WTC11 (cell line): ENCODE data around the gene TULP1. TPM values are rescaled to one million over a fixed set of nuclear protein-coding genes. Genes with fewer than 3 reads are reported as not detected.
A peak's percentile ranks its signal among the peaks of the same experiment; 100 is the strongest.

Experiments
- ATAC-seq: fragments of 200-7000 bp; cut with Tn5 transposase; 2 replicates; pipeline ENCODE4 v1.10.0; 2021; ENCODE audit warnings: mild to moderate bottlenecking, moderate library complexity
- CTCF ChIA-PET: fragments of 300-600 bp; sonication (Branson Sonifier 250); formaldehyde crosslinking; loops from one replicate; lab custom pipeline; 2021; ENCODE audit warnings: antibody characterized with exemption; lab: Charles Lee
- POLR2A ChIA-PET: fragments of 350-600 bp; sonication (Branson Sonifier 250); formaldehyde crosslinking; loops from one replicate; lab custom pipeline; 2021; ENCODE audit warnings: antibody characterized with exemption; lab: Charles Lee
- DNase-seq: peaks from one replicate; pipeline ENCODE4 v3.0.0; 2021; ENCODE audit warnings: low spot score
- H3K27ac Mint-ChIP-seq: 2 replicates; pipeline ENCODE4 v1.8.0; 2021; ENCODE audit warnings: mixed read lengths
- H3K27me3 Mint-ChIP-seq: 2 replicates; pipeline ENCODE4 v1.8.0; 2021; ENCODE audit warnings: low read depth, mild to moderate bottlenecking, moderate library complexity, mixed read lengths
- H3K36me3 Mint-ChIP-seq: 2 replicates; pipeline ENCODE4 v1.8.0; 2021; ENCODE audit warnings: mixed read lengths
- H3K4me1 Mint-ChIP-seq: 2 replicates; pipeline ENCODE4 v1.8.0; 2022; ENCODE audit warnings: mixed read lengths
- H3K4me3 Mint-ChIP-seq: 2 replicates; pipeline ENCODE4 v1.8.0; 2021; ENCODE audit warnings: mild to moderate bottlenecking, moderate library complexity, mixed read lengths
- H3K9me3 Mint-ChIP-seq: 2 replicates; pipeline ENCODE4 v1.8.0; 2021; ENCODE audit warnings: mixed read lengths
- ATF3 ChIP-seq: sonication (generic); formaldehyde crosslinking; conservative IDR thresholded peaks from 2 replicates; pipeline ENCODE4 v1.8.1; 2022; ENCODE audit warnings: mild to moderate bottlenecking, missing genetic modification reagents
- ATF6 ChIP-seq: sonication (generic); formaldehyde crosslinking; IDR thresholded peaks from 2 replicates; pipeline ENCODE4 v1.8.1; 2023; ENCODE audit warnings: mild to moderate bottlenecking, missing genetic modification reagents
- EMX1 ChIP-seq: fragments of 250-450 bp; sonication (Bioruptor Pico); IDR thresholded peaks from 2 replicates; pipeline ENCODE4 v1.8.0; 2021; ENCODE audit warnings: mild to moderate bottlenecking
- ESRRA ChIP-seq: sonication (generic); formaldehyde crosslinking; IDR thresholded peaks from 2 replicates; pipeline ENCODE4 v1.8.1; 2022; ENCODE audit warnings: mild to moderate bottlenecking, missing genetic modification reagents, borderline replicate concordance
- ETV6 ChIP-seq: sonication (generic); formaldehyde crosslinking; IDR thresholded peaks from 2 replicates; pipeline ENCODE4 v1.8.1; 2022; ENCODE audit warnings: mild to moderate bottlenecking, missing genetic modification reagents
- FOXP4 ChIP-seq: sonication (generic); formaldehyde crosslinking; IDR thresholded peaks from 2 replicates; pipeline ENCODE4 v1.8.0; 2022; ENCODE audit warnings: mild to moderate bottlenecking, missing genetic modification reagents
- HMGA2 ChIP-seq: fragments of 250-450 bp; sonication (Bioruptor Pico); IDR thresholded peaks from 2 replicates; pipeline ENCODE4 v1.4.0; 2021; ENCODE audit warnings: mild to moderate bottlenecking, moderate library complexity
- IRF1 ChIP-seq: sonication (generic); formaldehyde crosslinking; IDR thresholded peaks from 2 replicates; pipeline ENCODE4 v1.8.0; 2023; ENCODE audit warnings: missing genetic modification reagents
- IRF2 ChIP-seq: sonication (generic); formaldehyde crosslinking; IDR thresholded peaks from 2 replicates; pipeline ENCODE4 v1.8.0; 2022; ENCODE audit warnings: low read depth, missing genetic modification reagents, borderline replicate concordance
- JUN ChIP-seq: sonication (generic); formaldehyde crosslinking; IDR thresholded peaks from 2 replicates; pipeline ENCODE4 v1.8.0; 2023; ENCODE audit warnings: mild to moderate bottlenecking, missing genetic modification reagents
- MYBL2 ChIP-seq: sonication (generic); formaldehyde crosslinking; IDR thresholded peaks from 2 replicates; pipeline ENCODE4 v1.8.1; 2023; ENCODE audit warnings: mild to moderate bottlenecking, moderate library complexity, missing genetic modification reagents
- NFATC4 ChIP-seq: fragments of 250-450 bp; sonication (Bioruptor Pico); IDR thresholded peaks from 2 replicates; pipeline ENCODE4 v1.9.0; 2021; ENCODE audit warnings: mild to moderate bottlenecking
- RELA ChIP-seq: sonication (generic); formaldehyde crosslinking; IDR thresholded peaks from 2 replicates; pipeline ENCODE4 v1.8.1; 2022; ENCODE audit warnings: missing genetic modification reagents, mild to moderate bottlenecking, borderline replicate concordance
- SP1 ChIP-seq: sonication (generic); formaldehyde crosslinking; conservative IDR thresholded peaks from 2 replicates; pipeline ENCODE4 v1.8.1; 2022; ENCODE audit warnings: missing genetic modification reagents
- TEAD1 ChIP-seq: sonication (generic); formaldehyde crosslinking; IDR thresholded peaks from 2 replicates; pipeline ENCODE4 v1.8.0; 2022; ENCODE audit warnings: mild to moderate bottlenecking, missing genetic modification reagents
- TP53 ChIP-seq: sonication (generic); formaldehyde crosslinking; IDR thresholded peaks from 2 replicates; pipeline ENCODE4 v1.8.1; 2023; ENCODE audit warnings: mild to moderate bottlenecking, missing genetic modification reagents
- USF1 ChIP-seq: sonication (generic); formaldehyde crosslinking; IDR thresholded peaks from 2 replicates; pipeline ENCODE4 v1.8.0; 2022; ENCODE audit warnings: mild to moderate bottlenecking, missing genetic modification reagents
- USF2 ChIP-seq: sonication (generic); formaldehyde crosslinking; IDR thresholded peaks from 2 replicates; pipeline ENCODE4 v1.8.1; 2023; ENCODE audit warnings: mild to moderate bottlenecking, missing genetic modification reagents, moderate library complexity
- ZBTB43 ChIP-seq: sonication (generic); formaldehyde crosslinking; IDR thresholded peaks from 2 replicates; pipeline ENCODE4 v1.8.1; 2023; ENCODE audit warnings: mild to moderate bottlenecking, missing genetic modification reagents
- ZNF219 ChIP-seq: sonication (generic); formaldehyde crosslinking; IDR thresholded peaks from 2 replicates; pipeline ENCODE4 v1.8.0; 2023; ENCODE audit warnings: missing genetic modification reagents, mild to moderate bottlenecking, borderline replicate concordance
- ZNF232 ChIP-seq: sonication (generic); formaldehyde crosslinking; IDR thresholded peaks from 2 replicates; pipeline ENCODE4 v1.8.0; 2022; ENCODE audit warnings: mild to moderate bottlenecking, missing genetic modification reagents
- ZSCAN18 ChIP-seq: fragments of 250-450 bp; sonication (Bioruptor Pico); IDR thresholded peaks from 2 replicates; pipeline ENCODE4 v2.1.2; 2022; ENCODE audit warnings: mild to moderate bottlenecking, moderate library complexity
- total RNA-seq: library from RNA; stranded (reverse); gene quantifications from 3 replicates; pipeline ENCODE4 v1.2.3, GENCODE V29; 2021

Gene TULP1
- total RNA-seq, 1 experiment from 2014 or later: 2.9 TPM

GRCh38 chr6:35498422-35499067 lies 14.2 kb downstream of the TULP1 start:
- peak overlapping the region; percentile 72 for H3K4me3 Mint-ChIP-seq
- H3K9me3 Mint-ChIP-seq: no peaks in the 10 kb centered on the region
- H3K36me3 Mint-ChIP-seq: no peaks in the 10 kb centered on the region
- DNase-seq (peak; percentile 37), ATAC-seq (no peak)
- TF ChIP-seq EMX1 (CRISPR knock-in tag) (0 out of 2 replicates have a peak, but pooled peaks have one; percentile 25), HMGA2 (CRISPR knock-in tag) (no peak), USF2 (CRISPR knock-in tag) (peak; percentile 34; the same call in 1 of the 2 replicates), JUN (CRISPR knock-in tag) (no peak), ESRRA (CRISPR knock-in tag) (no peak), ETV6 (CRISPR knock-in tag) (no peak), USF1 (CRISPR knock-in tag) (0 out of 2 replicates have a peak, but pooled peaks have one; percentile 34), RELA (CRISPR knock-in tag) (no peak)
- peak overlapping the region; percentile 55; the same call in 1 of the 2 replicates for H3K27ac Mint-ChIP-seq
- peaks cover 48% of the 10 kb centered on the region for H3K4me1 Mint-ChIP-seq
- ChIA-PET CTCF (interaction anchor here (0.6 to 2.1 kb wide), 10 partner anchors 9 to 946 kb away, joined by 3 to 13 read pairs (median 6); partner anchors contain the start of genes ARMC12, PPARD and RPL10A), POLR2A (interaction anchor here (1.0 to 5.3 kb wide), 10 partner anchors 9 to 239 kb away, joined by 3 to 54 read pairs (median 4); partner anchors contain the start of genes FANCE and ZNF76)
- peaks cover 23% of the 10 kb centered on the region for H3K27me3 Mint-ChIP-seq

- Mint-ChIP-seq H3K27ac (peak overlapping the region; percentile 88), H3K27me3 (peaks cover 23% of the 10 kb centered on the region), H3K36me3 (no peaks in the 10 kb centered on the region), H3K4me1 (peaks cover 56% of the 10 kb centered on the region), H3K4me3 (peak overlapping the region; percentile 72), H3K9me3 (no peaks in the 10 kb centered on the region)
- peak; percentile 76 for DNase-seq
- ATAC-seq: peak; percentile 31
- CTCF ChIA-PET: interaction anchor here (0.5 to 2.1 kb wide), 16 partner anchors 8 to 945 kb away, joined by 3 to 13 read pairs (median 5); partner anchors contain the start of genes ARMC12, PPARD and RPL10A
- POLR2A ChIA-PET: interaction anchor here (1.0 to 5.3 kb wide), 12 partner anchors 8 to 241 kb away, joined by 3 to 54 read pairs (median 3); partner anchors contain the start of genes FANCE and ZNF76
- TF ChIP-seq ATF6: no peak
- 0 out of 2 replicates have a peak, but pooled peaks have one; percentile 5 for TF ChIP-seq IRF1 (CRISPR knock-in tag)
- TF ChIP-seq ZBTB43 (CRISPR knock-in tag): 0 out of 2 replicates have a peak, but pooled peaks have one; percentile 56
- peak; percentile 74; the same call in 1 of the 2 replicates for TF ChIP-seq FOXP4
- TF ChIP-seq MYBL2 (CRISPR knock-in tag): peak; percentile 40; the same call in 1 of the 2 replicates
- 0 out of 2 replicates have a peak, but pooled peaks have one; percentile 72 for TF ChIP-seq TEAD1 (CRISPR knock-in tag)
- TF ChIP-seq TP53: no peak; the same call in 1 of the 2 replicates
- TF ChIP-seq SP1 (CRISPR knock-in tag): peak; percentile 67; the same call in 1 of the 2 replicates
- TF ChIP-seq IRF2 (CRISPR knock-in tag): 0 out of 2 replicates have a peak, but pooled peaks have one; percentile 33
- no peak for TF ChIP-seq NFATC4 (CRISPR knock-in tag)
- TF ChIP-seq ZNF232: 0 out of 2 replicates have a peak, but pooled peaks have one; percentile 20
- TF ChIP-seq ZSCAN18 (CRISPR knock-in tag): no peak
- TF ChIP-seq ZNF219: 0 out of 2 replicates have a peak, but pooled peaks have one; percentile 64
- TF ChIP-seq ATF3 (CRISPR knock-in tag): no peak
Measured at GRCh38 chr6:35497571-35498421, 14.9 kb downstream of the TULP1 start.
